ENCODE data around the gene PARP16. TPM values are rescaled to one million over a fixed set of nuclear protein-coding genes. Genes with fewer than 3 reads are reported as not detected.
A peak's percentile ranks its signal among the peaks of the same experiment; 100 is the strongest.

Gene PARP16
- total and polyA plus RNA-seq, 7 donors: 4.4 to 12.5 (median 9.4) TPM

DNA sequence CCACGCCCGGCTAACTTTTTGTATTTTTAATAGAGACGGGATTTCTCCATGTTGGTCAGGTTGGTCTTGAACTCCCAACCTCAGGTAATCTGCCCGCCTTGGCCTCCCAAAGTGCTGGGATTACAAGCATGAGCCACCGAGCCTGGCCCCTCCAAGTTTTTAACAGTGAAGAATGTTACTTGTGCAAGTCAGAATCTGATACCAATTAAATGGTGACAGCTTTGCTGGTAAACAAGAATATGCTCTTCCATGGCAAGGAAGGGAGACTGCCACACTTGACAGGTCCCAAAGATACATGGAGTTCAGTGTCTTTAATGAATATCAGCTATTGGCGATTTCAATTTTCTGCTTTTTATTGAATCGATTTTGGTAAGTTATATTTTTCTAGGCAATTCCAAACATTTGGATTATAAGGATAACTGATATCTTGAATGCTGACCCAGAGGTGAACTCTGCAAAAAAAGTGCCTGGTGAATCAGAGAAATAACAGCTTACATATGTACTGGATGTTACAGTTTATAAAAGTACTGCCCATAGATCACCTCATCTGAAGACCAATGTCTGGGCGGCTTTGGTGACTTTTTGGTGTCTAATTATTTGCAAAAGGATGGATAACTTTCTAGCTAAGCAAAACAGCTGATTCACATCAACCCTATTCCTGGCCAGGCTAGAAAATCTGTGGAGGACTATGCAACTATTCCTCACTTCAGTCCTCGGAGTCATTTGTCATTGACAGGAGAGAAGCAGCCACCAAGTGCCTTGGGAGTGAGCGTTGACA is 1.2 kb downstream of the PARP16 start:
- WGBS, 2 donors: 72 to 75% methylated on average over 10 of the region's 10 CpGs
- TF ChIP-seq POLR2AphosphoS5 (IDR thresholded peaks at IDR 0.05): no peak
- TF ChIP-seq, protein P1, sequence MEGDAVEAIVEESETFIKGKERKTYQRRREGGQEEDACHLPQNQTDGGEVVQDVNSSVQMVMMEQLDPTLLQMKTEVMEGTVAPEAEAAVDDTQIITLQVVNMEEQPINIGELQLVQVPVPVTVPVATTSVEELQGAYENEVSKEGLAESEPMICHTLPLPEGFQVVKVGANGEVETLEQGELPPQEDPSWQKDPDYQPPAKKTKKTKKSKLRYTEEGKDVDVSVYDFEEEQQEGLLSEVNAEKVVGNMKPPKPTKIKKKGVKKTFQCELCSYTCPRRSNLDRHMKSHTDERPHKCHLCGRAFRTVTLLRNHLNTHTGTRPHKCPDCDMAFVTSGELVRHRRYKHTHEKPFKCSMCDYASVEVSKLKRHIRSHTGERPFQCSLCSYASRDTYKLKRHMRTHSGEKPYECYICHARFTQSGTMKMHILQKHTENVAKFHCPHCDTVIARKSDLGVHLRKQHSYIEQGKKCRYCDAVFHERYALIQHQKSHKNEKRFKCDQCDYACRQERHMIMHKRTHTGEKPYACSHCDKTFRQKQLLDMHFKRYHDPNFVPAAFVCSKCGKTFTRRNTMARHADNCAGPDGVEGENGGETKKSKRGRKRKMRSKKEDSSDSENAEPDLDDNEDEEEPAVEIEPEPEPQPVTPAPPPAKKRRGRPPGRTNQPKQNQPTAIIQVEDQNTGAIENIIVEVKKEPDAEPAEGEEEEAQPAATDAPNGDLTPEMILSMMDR (IDR thresholded peaks at IDR 0.05): peak in 1 of 4 experiments; percentile 9
- no peak for DNase-seq
- H3K4me3 ChIP-seq: peak overlapping the region; percentile 60 to 76 (median 70)
- H3K9me3 ChIP-seq: no peaks in the 10 kb centered on the region
- no peaks in the 10 kb centered on the region for H3K36me3 ChIP-seq
- H3K27me3 ChIP-seq: no peaks in the 10 kb centered on the region
- peaks cover 0 to 23% (median 20%) of the 10 kb centered on the region in 4 donors for H3K4me1 ChIP-seq
- peak overlapping the region; percentile 85 to 92 (median 90) for H3K27ac ChIP-seq
- intact Hi-C loops (cut with DNase I): loop anchor here (1.0 kb wide), 1 partner anchor 101 kb away; no protein-coding TSS in a partner anchor

DNA sequence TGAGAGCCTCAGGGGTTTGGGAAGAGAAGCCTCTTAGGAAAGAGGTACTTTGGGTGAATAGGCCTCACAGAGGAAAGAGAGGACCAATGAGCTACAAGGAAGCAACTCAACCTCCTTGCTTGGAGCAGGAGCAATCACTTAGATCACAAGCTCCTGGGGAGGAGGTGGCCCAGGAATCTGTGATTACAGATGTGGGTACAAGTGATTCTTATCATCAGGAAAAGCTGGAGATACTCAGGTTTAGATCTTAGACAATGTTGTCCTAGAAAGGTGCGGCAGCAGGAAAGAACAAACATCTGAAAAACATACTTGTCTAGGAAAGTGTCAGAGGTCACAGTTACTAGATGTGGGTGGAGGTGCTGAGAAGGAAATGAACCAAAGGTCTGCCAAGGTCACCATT is 8.2 kb downstream of the PARP16 start:
- DNase-seq: no peak
- peaks cover 0 to 5% (median 0%) of the 10 kb centered on the region in 4 donors for H3K36me3 ChIP-seq
- intact Hi-C loops (cut with DNase I): no loop called here
- TF ChIP-seq POLR2AphosphoS5 (IDR thresholded peaks at IDR 0.05) (no peak), POLR2A (IDR thresholded peaks at IDR 0.05) (no peak), EP300 (IDR thresholded peaks at IDR 0.05) (no peak)
- TF ChIP-seq, protein P1 (IDR thresholded peaks at IDR 0.05): no peak
- H3K4me1 ChIP-seq: peaks cover 0 to 3% (median 0%) of the 10 kb centered on the region in 4 donors
- no peaks in the 10 kb centered on the region for H3K27me3 ChIP-seq
- H3K4me3 ChIP-seq: no peak overlapping the region
- H3K9me3 ChIP-seq: no peaks in the 10 kb centered on the region
- H3K27ac ChIP-seq: no peak overlapping the region
- 21 to 58% methylated on average over 1 of the region's 1 CpG for WGBS, 2 donors

DNA sequence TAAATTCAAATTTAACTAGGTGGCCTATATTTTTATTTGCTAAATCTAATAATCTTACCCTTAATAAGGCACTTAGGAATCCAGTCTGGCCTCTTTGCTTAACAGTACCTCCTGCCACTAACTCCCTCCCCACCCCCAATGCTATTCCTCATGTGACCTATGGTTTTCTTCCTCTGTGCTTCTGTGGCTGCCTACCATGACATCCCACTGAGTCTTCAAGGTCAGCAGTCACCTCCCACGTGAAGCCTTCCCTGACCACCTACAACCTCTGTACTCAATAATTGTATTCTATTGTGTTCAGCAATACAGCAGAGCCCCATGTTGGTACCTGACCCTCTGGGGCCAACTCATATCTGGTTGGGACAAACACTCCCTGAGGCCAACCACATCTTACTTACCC is 9.7 kb downstream of the PARP16 start:
- 70 to 80% methylated on average over 1 of the region's 1 CpG for WGBS, 2 donors
- no peaks in the 10 kb centered on the region for H3K9me3 ChIP-seq
- H3K27me3 ChIP-seq: no peaks in the 10 kb centered on the region
- H3K4me1 ChIP-seq: no peaks in the 10 kb centered on the region
- intact Hi-C loops (cut with DNase I): no loop called here
- no peak overlapping the region for H3K27ac ChIP-seq
- DNase-seq: no peak
- TF ChIP-seq, protein P1 (IDR thresholded peaks at IDR 0.05): no peak
- TF ChIP-seq POLR2A (IDR thresholded peaks at IDR 0.05) (no peak), EP300 (IDR thresholded peaks at IDR 0.05) (no peak), POLR2AphosphoS5 (IDR thresholded peaks at IDR 0.05) (no peak)
- H3K36me3 ChIP-seq: peaks cover 0 to 5% (median 0%) of the 10 kb centered on the region in 4 donors
- H3K4me3 ChIP-seq: no peak overlapping the region

DNA sequence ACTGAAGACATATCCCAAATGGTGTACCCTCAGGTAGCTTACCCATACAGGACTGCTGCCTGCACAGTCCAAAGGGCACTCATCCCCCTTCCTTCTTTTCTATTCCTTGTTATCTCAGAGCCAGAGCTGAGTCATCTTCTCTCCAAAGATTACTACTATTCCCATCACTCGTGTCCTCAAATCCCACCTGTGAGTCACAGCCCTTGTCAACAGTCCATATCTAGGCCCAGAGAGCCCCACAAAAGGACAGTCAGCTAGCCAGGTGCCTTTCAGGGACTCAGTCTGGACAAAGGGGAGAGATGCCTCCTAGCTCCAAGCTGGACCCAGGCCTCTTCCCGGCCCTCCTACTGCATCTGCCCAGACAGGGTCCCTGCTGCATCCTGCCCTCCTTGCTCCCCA is 11.0 kb downstream of the PARP16 start:
- no peak for DNase-seq
- TF ChIP-seq POLR2A (IDR thresholded peaks at IDR 0.05) (no peak), POLR2AphosphoS5 (IDR thresholded peaks at IDR 0.05) (no peak), EP300 (IDR thresholded peaks at IDR 0.05) (no peak)
- TF ChIP-seq, protein P1 (IDR thresholded peaks at IDR 0.05): no peak
- WGBS, 2 donors: 62 to 72% methylated on average over 2 of the region's 2 CpGs
- Histone ChIP-seq H3K4me3 (no peak overlapping the region), H3K27ac (no peak overlapping the region), H3K4me1 (peaks cover 0 to 2% (median 1%) of the 10 kb centered on the region in 4 donors), H3K27me3 (no peaks in the 10 kb centered on the region), H3K36me3 (peaks cover 0 to 5% (median 0%) of the 10 kb centered on the region in 4 donors), H3K9me3 (no peaks in the 10 kb centered on the region)
- intact Hi-C loops (cut with DNase I): no loop called here

Measured in sigmoid colon (tissue), 7 donors.